GM12872 (cell line): ENCODE data around the gene SMG6.
A peak's percentile ranks its signal among the peaks of the same experiment; 100 is the strongest.

Source experiments
- TF ChIP-seq, protein P1 (sequence below): IDR thresholded peaks from 3 replicates; pipeline ENCODE4 v1.5.1; 2011; ENCODE audit warnings: low read depth, mild to moderate bottlenecking, low read length, moderate library complexity; ENCODE audit not compliant: insufficient read depth

SMG6 gene

DNA sequence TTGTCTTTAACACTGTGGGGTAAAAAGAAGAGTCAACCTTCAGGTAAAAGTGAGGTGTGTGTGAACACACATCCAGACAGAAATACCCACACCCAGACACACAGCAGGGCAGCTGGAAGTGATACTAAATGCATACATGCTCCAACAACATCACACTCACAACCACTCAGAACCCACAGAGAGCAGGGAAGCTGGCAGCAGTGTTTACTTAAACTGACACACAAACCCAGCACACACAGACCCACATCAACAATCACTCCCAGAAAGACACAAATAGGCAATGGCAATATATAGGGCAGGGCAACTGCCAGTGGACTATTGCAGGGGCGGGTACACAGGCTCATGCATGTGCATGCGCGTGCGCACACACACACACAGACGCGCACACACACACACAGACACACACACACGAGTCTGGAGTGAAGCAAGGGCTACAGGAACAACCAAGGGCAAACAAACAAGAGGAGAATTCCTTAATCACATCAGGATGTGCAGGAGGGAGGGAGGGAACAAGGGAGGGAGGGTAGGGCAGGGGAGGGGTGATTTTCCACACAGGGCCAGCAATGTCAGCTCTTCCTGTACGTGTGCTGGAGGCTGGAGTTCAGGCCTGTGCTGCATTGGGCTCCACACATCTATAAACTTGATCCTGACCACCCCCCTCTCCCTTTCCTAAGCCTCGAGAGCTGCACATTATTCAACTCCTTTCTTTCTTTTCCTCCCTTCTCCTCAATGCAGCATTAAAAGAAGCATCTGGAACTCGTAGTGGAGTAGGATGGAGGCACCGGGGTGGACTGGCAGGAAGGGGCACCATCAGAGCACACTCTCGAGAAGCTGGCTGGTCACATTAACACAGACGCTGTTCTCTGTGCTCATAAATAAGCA is 218.6 kb downstream of the SMG6 start:
- TF ChIP-seq, protein P1, sequence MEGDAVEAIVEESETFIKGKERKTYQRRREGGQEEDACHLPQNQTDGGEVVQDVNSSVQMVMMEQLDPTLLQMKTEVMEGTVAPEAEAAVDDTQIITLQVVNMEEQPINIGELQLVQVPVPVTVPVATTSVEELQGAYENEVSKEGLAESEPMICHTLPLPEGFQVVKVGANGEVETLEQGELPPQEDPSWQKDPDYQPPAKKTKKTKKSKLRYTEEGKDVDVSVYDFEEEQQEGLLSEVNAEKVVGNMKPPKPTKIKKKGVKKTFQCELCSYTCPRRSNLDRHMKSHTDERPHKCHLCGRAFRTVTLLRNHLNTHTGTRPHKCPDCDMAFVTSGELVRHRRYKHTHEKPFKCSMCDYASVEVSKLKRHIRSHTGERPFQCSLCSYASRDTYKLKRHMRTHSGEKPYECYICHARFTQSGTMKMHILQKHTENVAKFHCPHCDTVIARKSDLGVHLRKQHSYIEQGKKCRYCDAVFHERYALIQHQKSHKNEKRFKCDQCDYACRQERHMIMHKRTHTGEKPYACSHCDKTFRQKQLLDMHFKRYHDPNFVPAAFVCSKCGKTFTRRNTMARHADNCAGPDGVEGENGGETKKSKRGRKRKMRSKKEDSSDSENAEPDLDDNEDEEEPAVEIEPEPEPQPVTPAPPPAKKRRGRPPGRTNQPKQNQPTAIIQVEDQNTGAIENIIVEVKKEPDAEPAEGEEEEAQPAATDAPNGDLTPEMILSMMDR = no peak

- TF ChIP-seq, protein P1 = no peak
Measured at GRCh38 chr17:2084036-2084765, 219.4 kb downstream of the SMG6 start.

DNA sequence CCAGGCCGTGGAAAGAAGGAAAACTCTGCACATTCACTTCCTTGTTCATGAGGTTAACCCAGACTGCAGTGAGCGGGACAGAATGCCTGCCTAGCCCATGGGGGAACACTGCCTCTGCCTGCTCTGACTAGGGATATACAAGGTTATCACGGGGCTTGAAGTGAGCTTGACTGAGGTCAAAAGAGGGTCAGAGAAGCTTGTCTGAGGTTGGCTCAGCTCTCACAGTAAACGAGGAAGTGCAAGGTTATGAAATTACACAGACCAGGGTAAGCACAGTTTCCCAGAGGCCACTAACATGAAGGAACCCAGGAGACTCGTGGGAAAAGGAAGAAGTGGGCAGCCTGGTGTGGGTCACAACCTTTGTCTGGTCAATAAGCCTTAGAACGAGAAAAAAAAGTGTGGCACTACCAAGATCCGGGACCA is 220.0 kb downstream of the SMG6 start:
- TF ChIP-seq, protein P1 = 0 out of 3 replicates have a peak, but pooled peaks have one; percentile 15

DNA sequence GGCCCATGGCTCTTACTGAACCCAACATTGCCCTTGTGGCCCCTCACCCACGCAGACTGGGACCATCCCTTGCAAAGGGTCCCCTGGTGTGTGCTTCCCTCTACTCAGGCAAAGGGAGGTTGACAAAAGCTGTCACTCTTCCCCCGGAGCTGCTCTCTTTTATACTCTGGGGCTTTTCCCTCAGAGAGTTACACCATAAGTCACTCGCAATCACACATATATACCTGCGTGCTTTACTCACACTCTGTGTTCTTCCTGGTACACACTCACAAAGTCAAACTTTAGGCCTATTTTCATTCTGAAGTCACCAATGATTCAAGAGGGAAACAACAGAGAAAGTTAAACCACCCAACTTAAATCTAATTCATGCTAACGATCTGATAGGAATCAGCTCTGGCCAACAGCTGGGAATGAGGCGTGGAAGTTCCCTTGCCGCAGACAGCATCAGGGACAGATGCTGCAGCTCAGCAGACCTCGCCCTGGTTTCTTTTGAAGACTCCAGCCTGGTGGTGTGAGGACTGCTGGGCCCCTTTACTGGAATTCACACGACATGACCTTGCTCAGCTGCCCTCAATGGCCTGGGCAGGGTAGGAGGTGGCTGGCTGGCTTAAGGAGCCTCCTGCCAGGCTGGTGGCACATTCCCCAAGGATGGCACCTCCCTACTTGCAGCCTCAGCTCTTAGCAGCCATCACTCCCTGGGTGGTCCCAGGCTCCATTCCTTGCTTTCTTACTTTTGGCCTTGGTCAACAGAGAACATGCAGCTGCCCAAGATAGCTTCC is 221.4 kb downstream of the SMG6 start:
- TF ChIP-seq, protein P1 = no peak

DNA sequence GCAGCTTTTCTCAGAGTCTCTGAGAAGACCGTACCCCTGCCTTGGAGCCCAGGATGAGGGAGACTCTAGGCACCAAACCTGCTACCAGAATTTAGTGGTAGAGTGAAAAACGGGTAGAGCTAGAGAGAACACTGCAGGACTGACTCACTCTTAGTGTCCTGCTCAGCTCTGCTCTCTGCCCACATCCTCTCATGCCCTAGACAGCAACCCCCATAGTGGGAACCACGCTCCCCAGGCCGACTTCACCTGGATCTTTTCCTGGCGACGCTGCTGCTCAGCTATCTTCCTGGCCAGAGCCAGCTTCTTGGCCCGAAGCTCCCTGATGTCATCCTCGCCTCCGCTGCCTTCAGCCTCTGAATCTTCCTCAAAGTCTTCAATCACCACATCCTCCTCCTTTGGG is 222.0 kb downstream of the SMG6 start:
- TF ChIP-seq, protein P1 = no peak

- TF ChIP-seq, protein P1 = no peak
Measured at GRCh38 chr17:2077040-2077439, 226.5 kb downstream of the SMG6 start.
